ENCODE results near the gene COBLL1.

DNA sequence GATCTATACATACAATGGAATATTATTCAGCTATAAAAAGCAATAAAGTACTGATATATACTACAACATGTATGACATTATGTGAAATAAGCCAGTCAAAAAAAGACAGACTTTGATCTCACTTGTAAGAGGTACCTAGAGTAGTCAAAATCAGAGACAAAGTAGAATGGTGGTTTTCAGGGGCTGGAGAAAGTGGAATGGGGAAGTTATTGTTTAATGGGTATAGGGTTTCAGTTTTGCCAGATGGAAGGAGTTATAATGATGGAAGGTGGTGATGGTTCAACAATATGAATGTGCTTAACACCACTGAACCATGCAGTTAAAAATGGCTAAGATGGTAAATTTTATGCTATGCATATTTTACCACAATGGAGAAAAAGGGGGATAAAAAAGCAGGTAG, 6.3 kb downstream of the COBLL1 start:
- TF ChIP-seq CTCF (optimal IDR thresholded peaks at IDR 0.05 in 1 of 3, IDR thresholded peaks at IDR 0.05 in 1 of 3, conservative IDR thresholded peaks at IDR 0.05 in 1 of 3; ENCODE audit: extremely low read depth in 1 of 3, insufficient read depth in 2 of 3, low read length in 3 of 3) (no peak), EZH2 (IDR thresholded peaks at IDR 0.05; ENCODE audit: low read length) (no peak)
